Measurements from ENCODE around the gene SOCS6.
"Not testable (repeated sequence)": the region's sequence is repeated elsewhere in the genome, so short reads cannot be mapped to it uniquely, and the experiment has no call there.

Gene SOCS6, protein sequence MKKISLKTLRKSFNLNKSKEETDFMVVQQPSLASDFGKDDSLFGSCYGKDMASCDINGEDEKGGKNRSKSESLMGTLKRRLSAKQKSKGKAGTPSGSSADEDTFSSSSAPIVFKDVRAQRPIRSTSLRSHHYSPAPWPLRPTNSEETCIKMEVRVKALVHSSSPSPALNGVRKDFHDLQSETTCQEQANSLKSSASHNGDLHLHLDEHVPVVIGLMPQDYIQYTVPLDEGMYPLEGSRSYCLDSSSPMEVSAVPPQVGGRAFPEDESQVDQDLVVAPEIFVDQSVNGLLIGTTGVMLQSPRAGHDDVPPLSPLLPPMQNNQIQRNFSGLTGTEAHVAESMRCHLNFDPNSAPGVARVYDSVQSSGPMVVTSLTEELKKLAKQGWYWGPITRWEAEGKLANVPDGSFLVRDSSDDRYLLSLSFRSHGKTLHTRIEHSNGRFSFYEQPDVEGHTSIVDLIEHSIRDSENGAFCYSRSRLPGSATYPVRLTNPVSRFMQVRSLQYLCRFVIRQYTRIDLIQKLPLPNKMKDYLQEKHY
- 0.72 to 1.8 (median 1.5) reads per million in 4 experiments for total RNA-seq

DNA sequence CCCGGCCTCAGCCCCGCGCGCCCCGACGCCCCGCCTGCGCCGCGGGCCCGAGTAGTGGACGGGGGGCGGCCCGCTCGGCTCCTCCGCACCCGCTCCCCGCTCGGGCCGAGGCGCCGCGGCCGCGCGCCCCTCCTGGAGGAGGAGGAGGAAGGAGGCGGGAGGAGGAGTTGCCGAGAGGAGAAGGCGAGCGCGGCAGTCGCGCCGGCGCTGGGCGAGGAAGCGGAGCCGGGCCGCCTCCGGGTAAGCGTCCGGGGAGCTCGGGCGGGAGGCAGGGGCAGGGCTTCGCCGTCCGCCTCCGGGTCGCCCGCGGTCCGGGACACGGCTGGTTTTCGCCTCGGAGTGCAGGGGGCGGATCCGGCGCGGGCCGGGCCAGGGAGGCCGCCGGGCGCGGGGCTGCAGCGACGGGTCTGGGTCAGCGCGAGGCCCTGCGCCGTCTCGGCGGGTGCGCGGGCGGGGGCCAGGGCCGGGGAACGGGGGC is at the start of gene SOCS6:
SOCS6 (plus strand) TSS at position 195 of the 478 bp plus-strand sequence. CDS start 35,624 bp downstream, outside the sequence.
- DNase-seq: no peak

DNA sequence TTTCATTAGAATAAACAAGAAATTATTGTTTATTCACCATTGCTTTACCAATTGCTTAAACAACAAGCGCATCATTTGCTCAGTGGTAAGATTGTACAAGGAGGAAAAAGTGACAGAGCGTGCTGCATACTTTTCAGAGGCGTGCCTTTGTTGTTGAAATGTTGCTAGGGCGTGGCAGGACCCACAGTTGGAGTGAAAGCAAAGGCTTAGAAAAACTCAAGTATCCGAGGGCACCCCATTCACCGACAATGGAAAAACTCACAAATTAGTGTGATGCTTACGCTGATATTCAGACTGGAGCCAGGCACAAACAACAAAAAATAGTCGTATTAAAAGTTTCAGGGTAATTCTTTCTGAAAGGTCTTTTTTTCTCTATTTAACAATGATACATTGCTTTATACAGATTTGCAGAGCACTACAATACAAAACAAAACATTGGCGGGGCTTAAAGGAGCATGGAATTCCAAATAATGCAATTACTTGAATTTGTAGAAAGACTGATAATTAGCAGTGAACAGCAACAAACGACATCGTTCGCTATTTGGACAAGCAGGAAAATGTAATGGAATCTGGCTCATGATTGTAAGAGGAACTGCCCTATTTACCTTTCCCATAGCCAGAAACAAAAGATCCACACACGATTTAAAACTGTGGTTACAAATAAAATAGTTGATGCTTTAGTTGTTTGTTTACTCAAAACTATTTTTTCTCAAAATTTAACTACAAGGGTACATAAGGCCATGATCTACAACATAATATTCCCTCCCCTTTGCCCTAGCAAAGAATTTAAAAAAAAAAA is 45.5 kb upstream of the SOCS6 start:
- DNase-seq: no peak

DNA sequence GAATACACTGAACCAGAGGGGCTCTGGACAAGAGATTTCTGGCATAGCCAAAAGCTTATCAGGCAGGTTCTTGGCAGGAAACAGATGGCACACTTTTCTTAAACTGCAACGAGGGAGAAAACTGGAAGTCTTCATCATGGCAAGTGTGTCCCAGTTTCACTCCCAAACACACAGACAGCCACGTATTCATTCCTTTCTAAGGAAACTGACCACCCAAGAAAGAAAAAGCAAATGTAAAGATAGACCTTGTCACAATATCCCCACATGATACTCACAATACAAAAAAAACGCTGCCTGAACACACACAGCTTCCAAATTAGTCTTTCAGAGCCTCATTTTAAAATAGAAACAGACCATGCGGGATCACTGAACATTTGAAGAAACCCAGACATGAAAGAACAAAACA is 42.8 kb upstream of the SOCS6 start:
- no peak for DNase-seq

DNA sequence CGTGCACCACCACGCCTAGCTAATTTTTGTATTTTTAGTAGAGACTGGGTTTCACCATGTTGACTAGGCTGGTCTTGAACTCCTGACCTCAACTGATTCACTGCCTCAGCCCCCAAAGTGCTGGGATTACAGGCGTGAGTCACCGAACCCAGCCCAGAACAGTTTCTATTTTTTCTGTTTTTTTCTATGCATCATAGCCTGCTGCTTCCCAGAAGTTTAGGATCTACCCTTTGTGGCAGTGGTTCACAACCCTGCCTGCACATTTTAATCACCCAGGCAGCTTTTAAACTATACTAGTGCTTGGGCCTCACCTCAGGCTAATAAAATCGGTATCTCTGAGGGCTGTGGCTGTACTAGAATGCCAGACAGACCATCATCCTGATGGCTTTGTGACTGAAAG is 39.7 kb upstream of the SOCS6 start:
- no peak for DNase-seq

DNA sequence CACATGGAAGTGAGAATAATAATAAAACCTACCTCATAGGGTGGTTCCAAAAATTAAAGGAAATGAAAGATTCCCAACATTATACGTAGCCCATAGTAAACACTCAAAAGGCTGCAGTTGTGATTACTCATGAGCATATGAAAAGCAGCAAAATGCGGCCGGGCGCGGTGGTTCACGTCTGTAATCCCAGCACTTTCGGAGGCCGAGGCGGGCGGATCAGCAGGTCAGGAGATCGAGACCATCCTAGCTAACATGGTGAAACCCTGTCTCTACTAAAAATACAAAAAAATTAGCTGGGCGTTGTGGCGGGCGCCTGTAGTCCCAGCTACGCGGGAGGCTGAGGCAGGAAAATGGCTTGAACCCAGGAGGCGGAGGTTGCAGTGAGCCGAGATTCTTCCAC is 39.0 kb upstream of the SOCS6 start:
- not testable (repeated sequence) for DNase-seq

DNA sequence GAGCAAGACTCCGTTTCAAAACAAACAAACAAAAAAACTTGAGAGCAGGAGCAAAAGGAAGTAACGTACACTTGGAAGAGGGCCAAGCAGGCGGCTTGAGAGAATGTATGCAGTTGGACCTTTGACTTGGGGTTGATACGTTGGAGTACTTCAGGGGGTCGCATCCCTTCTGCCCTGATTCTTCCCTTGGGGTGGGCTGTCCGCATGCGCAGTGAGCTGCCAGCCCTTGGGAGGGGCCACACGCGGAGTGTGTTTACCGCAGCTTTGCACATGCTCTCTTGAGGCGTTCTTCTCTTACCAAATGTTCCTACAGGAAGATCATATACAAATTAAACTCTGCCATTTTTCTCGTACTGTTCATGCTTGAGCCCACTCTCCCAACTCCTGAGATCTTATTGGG is 38.1 kb upstream of the SOCS6 start:
- no peak for DNase-seq

DNA sequence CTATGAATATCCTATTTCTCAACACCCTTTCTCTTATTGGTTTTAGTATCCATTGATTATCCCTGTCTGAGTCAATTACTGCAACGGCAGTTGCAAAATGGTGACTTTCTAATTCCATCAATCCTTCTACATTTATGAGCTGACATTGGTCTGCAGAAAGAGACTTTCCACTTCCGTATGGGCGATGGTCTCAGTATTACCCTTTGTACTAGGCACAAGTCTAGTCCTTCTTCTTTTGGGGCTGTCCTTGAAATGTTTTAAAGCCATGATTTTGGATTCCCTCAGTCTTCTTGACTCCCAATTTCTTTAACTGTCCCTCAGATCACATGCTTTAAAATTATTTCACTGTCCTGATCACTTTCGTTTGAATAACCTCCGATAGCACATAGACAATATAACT is 32.7 kb upstream of the SOCS6 start:
- no peak for DNase-seq

DNA sequence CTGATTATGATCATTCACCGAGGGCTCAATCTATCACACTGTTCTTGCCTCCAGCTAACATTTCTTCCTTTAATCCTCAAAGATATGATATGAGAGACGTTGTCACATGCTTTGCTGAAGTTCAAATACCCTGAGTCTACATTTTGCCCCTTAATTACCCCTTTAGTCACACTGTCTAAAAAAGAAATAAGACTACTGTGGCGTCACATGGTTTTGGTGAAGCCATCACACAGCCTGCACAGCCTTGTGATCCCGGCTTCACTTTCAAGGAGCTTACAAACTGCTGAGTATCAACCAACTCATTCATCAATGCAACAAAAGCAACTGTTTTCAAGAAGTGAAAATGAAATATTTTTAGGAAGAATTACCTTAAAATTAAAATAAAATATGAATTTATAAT is 31.9 kb upstream of the SOCS6 start:
- DNase-seq: no peak

DNA sequence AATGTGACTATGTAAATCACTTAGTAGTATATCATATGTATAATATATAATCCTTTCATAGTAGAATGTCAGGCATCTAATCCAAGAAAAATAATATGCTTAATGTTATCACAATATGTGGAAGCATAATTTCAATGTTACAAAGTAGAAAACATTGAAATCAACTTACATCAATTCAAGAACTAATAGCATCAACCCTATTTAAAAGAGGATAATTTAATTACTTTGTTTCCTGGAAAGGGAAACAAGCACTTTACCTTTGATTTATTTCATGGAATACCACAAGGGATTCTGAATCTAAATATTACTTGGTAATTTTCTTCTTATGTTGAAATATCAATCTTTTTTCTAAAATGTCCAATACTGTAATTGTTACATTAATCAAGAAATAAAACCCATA is 30.6 kb upstream of the SOCS6 start:
- DNase-seq: no peak

DNA sequence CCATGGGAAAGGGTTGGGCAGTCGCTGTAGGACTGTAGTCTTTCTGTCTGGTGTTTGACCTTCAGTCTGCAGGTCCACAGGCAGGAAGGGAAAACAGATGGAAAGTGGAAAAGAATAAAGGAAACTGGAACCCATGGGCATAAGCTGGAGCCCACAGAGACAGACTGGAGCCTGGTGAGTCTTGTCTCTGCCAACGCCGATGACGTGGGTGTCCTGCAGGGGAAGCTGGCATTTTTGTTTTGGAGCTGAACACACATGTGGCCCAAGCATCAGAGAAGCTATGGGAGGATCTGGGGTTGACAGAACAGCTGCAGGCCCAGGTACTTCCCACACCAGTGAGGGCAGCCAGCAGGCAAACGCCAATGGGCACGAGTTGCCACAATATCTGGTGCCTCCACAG is 28.2 kb upstream of the SOCS6 start:
- no peak for DNase-seq

DNA sequence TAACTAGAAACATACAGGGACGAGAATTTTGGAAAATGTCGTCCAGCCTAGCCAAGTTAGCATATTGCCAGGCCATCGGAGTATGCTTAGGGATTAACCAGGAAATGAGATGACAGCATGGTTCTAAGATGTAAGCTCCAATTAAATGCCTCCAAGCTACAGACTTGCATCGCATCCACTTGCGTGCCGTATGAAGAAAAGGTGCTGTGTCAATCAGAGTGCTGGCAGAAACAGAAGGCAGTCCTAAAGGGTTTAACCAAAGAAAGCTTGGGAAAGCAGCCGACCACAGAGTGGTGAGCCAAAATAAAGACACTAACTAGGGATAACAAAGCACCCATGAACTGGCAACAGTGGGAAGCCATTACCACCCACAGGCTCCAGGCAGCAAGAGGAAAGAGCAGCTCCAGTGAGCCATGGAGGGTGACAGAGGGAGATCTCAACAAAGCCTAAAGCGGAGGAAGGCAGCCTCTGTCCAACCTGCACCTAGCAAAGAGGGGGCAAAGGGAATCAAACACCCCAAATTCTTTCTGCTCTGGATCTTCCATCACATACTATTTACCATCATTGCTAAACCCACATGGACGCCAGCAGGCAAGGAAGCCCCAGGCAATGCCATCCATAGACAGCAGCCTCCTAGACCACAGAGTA is 27.6 kb upstream of the SOCS6 start:
- no peak for DNase-seq

DNA sequence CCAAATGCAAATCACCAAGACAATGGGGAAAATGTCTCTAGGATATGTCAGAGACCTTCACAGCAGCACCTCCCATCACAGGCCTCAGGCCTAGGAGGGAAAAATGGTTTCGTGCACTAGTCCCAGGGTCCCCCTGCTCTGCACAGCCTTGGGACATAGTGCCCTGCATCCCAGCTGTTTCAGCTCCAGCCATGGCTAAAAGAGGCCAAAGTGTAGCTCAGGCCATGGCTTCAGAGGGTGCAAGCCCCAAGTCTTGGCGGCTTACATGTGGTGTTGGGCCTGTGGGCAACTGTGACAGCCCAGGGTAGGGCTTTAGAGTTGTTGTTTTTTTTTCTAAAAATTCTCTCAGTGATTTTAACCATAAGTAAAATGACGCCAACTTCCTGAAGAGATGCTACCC is 25.5 kb upstream of the SOCS6 start:
- DNase-seq: no peak

DNA sequence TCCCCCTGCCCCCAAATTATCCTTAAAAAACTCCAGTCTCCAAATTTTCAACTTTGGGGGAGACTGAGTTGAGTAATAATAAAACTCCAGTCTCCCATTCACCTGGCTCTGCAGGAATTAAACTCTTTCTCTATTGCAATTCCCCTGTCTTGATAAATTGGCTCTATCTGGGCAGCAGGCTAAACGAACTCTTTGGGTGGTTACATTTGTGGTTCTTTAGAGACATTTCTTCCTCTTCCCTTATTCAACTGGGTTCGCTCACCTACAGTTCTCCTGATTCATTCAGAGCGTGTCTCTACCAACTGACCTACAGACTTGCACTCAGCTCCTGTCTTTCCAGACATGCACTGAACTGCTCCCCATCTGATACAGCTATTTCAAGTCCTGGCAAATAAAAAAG is 17.1 kb upstream of the SOCS6 start:
- no peak for DNase-seq

DNA sequence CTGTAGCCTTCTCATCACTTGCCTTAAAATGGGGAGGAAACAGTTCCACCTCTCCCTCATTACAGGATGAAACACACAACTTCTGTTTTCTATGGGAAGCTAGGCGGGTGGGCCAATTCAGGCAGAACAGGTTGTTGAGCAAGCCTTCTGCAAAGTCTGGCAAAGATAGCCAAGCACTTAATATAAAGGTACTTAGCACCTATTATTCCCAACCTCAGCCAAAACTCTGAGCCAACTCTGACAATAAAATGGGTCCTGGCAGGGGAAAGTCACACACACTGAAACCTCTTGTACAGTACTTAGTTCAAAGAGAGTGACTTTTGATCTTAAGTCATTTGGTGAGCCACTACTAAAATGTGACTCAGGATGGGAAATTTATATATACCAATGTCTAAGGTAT is 15.8 kb upstream of the SOCS6 start:
- DNase-seq: no peak

DNA sequence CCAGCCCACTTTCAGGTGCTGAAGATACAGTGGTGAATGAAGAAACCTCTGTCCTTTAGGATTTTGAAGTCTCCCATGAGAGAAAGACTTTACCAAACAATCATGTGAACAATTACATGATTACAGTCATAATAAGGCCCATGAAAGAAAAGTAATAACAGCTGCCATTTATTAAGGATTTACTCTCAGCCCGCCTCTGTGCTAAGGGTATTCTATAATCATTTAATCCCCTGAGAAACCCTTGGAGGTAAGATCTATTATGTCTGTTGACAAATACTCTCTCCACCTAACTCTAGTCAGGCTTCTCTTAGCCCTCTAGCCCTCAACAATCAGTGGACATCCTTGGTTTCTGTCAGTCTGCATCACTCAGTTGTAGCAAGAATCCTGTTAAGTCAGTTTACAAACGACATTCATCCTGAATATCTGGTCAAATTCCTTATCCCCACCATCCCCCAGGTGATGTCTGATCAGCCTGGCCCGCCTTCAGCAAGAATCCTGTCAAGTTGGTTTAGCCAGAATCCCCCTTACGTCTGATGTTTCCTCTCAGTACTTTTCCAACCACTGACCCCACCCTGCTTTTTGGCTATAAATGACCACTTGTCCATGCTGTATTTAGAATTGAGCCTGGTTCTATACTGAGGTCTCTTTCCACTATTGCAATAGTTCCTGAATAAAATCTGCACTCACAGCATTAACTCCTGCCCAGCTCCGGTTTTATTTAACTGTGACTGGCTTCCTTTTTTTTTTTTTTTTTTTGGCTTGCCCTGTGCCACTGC is 12.2 kb upstream of the SOCS6 start:
- no peak for DNase-seq

DNA sequence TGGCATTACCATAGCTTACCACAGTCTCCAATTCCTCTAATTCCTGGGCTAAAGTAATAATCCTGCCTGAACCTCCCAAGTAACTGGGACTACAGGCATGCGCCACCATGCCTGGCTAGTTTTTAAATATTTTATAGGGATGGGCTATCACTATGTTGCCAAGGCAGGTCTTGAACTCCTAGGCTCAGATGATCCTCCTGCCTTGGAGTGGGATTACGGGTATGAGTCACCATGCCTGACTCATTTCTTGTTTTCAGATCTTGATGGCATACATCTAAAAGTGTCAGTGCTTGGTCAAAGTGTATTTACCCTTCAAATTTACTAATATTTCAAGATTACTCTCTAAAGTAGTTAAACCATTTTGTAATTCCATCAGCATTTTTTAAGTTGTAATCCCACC is 9.4 kb upstream of the SOCS6 start:
- DNase-seq: no peak

DNA sequence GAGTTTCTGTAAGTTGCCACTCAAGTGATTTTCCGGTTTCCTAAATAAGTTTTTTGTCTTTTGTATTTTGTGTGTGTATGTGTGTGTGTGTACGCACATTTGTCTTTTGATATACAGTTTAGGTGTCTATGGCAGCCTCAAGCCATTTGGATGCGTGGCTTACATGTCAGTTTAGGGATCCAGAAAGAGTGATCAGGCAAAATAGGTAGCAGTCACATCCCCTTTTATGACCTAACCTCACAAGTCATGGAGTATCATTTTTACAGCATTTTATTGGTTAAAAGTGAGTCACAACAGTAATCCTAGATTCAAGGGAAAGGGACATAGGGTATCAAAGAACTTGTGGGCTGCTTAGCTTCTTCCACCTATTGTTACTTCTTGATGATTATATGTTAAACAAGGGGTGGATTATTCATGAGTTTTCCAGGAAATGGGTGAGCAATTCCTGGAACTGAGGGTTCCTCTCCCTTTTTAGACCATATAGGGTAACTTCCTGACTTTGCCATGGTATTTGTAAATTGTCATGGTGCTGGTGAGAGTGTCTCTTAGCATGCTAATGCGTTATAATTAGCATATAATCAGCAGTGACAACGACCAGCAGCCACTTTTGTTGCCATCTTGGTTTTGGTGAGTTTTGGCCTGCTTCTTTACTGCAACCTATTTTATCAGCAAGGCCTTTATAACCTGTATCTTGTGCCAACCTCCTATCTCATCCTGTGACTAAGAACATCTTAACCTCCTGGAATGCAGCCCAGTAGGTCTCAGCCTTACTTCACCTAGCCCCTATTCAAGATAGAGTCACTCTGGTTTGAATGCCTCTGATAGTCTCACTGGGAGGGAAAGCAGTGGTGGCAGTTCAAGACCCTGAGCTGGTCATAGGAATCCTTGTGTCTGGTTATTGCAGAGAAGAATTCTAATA is 8.6 kb upstream of the SOCS6 start:
- no peak for DNase-seq

DNA sequence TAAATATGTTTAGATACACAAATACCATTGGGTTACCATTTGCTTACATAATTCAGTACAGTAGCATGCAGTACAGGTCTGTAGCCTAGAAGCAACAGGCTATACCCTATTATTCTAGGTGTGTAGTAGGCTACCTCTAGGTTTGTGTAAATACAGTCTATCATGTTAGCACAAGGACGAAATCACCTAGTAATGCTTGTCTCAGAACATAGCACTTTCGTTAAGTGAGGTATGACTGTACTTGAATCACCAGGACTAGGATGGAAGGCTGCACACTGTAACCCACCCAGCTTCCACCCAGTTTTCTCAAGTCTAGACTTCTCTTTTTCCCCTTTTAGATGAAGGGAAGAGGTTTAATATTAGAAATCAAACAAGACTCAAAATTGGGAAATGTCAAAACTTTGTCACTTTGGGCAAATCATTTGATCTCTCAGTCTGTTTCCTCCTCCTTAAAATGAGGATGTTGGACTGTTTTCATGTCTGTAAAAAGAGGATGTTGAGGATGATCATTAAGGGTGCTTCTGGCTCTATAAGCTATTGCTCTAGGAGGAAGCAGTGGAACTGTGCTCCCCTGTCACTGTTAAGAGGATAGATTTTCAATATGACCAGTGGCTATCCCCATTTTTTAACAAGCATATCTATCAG is 3.7 kb upstream of the SOCS6 start:
- DNase-seq: no peak

DNA sequence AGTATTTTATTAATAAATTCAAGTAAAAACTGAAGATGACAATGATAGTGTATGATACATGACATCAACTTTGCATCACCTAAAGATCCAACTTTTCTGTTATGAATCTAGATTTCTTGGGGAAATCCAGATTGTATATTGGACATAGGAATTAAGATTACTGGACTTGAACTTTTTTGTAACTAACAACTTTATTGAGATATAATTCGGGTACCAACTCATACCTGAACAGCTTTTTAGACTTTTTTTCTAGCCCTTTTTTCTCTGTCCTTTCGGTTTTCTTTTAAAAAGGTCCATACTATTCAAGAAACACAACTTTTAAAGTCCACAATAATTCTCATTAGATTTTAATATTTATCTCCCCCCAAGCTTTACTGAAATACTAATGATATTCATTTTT is 1.1 kb upstream of the SOCS6 start:
- no peak for DNase-seq

DNA sequence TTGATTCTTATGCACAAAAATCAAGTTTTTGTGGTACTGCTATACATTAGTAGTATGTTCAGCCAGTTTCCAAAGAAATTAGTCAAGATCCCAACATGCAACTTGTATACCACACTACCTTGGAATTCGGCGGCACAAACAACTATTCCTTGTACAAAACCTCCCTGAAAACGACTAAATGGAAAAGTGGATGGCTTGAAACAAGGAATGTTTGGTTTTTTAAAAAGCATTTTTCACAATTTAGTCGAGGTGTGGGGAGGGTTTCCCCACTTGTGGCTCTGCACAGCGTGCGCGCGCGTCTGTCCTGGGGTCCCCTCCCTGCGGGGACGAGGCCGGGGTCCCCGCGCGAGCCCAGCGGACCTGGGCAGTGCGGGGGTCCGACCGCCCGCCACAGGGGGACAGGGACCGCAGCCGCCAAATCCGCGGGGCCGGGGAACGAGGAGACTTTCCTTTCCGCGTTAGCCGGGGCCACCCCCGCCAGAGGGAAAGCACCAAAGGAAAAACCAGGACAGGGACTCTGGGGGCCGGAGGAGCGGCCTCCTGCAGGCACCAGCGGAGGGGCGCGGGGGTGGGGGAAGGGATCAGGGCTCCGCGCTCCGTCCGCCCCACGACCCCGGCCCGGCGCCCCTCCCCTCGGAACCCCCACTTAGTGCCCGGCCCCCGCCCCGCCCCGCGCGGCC is 534 bp upstream of the SOCS6 start:
- DNase-seq: no peak
